ENCODE measurements around the gene HORMAD2. TPM values are rescaled to one million over a fixed set of nuclear protein-coding genes. Genes with fewer than 3 reads are reported as not detected.
A peak's percentile ranks its signal among the peaks of the same experiment; 100 is the strongest.
"Not testable (repeated sequence)": the region's sequence is repeated elsewhere in the genome, so short reads cannot be mapped to it uniquely, and the experiment has no call there.

The HORMAD2 gene
- total and polyA plus RNA-seq, 4 donors = 0.02 to 0.46 TPM; not detected in 2

DNA sequence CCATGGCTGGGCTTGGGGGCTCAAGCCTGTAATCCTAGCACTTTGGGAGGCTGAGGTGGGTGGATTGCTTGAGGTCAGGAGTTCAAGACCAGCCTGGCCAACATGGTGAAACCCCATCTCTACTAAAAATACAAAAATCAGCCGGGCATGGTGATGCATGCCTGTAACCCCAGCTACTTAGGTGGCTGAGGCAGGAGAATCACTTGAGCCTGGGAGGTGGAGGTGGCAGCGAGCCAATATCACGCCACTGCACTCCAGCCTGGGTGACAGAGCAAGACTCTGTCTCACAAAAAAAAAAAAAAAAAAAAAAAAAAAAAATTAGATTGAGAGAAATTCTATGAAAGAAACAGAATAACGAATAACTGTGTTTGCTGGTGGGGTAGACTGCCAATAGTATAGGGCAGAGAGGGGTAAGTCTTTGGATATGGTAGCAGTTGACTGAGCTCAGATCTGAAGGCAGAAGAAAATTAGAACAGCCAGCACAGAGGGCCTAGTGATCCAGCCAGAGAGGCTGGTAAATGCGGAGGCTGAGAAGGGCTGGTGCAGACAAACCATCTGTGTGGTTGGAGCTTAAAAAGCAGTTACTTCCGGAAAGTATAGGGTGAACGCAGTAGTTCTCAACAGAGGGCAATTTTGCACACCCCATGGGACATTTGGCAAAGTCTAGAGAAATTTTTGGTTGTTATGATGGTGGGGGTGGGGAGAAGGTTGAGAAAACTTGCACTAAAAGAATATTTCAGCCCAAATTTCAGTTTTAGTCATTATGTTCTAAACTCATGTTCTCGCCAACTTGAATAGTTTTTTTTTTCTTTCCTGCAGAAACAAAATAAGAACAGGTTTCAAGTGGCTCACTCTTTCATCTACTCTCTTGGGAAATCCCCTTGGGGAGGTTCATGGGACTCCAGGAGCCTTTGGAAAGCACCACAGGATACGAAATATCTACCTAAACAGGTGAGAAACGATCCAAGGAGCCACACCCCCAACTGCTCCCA is 1.6 kb upstream of the HORMAD2 start:
- peak in 2 of 3 donors; percentile 21 to 42 for DNase-seq
- WGBS, 2 donors = 56 to 77% methylated on average over 10 of the region's 10 CpGs

DNA sequence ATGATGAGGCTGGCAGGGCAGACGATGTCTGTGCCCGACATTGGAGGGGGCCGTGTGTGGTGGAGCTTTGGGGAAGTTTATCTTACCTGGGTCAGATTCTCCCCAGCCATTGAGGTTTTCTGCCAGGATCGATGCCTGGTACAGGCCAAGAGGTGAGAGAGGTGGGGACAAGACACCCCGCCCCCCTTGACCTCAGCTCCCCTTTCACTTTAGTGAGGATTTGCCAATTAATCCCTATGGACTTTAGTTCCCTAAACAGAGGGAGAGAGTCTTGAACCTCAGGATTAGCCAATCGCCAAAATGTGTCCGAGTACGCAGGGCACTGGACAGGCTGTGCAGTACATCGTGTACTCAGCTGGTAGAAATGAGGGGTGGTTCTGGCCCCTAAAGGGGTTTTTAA is 541 bp downstream of the HORMAD2 start:
- Histone ChIP-seq H3K9me3 (ENCODE audit: control insufficient read depth in 4 of 4, insufficient read depth in 3 of 4, low read length in 3 of 4) (peaks cover 0 to 3% (median 0%) of the 10 kb centered on the region in 4 donors), H3K27ac (ENCODE audit: low read depth in 1 of 2, low read length in 1 of 2) (no peak overlapping the region), H3K4me1 (ENCODE audit: control insufficient read depth in 5 of 5, insufficient read depth in 5 of 5, low read length in 5 of 5) (peaks cover 0 to 5% (median 0%) of the 10 kb centered on the region in 5 donors), H3K4me3 (no peak overlapping the region), H3K27me3 (ENCODE audit: control insufficient read depth in 3 of 3, insufficient read depth in 3 of 3, low read length in 2 of 3) (no peaks in the 10 kb centered on the region), H3K36me3 (ENCODE audit: control insufficient read depth in 4 of 4, insufficient read depth in 4 of 4, low read length in 4 of 4) (no peaks in the 10 kb centered on the region), H3K9ac (ENCODE audit: insufficient read depth in 1 of 2, low read length in 2 of 2) (no peak overlapping the region)
- DNase-seq (no peak), ATAC-seq (ENCODE audit: insufficient read depth, low FRiP score) (no peak)
- TF ChIP-seq, protein P1, sequence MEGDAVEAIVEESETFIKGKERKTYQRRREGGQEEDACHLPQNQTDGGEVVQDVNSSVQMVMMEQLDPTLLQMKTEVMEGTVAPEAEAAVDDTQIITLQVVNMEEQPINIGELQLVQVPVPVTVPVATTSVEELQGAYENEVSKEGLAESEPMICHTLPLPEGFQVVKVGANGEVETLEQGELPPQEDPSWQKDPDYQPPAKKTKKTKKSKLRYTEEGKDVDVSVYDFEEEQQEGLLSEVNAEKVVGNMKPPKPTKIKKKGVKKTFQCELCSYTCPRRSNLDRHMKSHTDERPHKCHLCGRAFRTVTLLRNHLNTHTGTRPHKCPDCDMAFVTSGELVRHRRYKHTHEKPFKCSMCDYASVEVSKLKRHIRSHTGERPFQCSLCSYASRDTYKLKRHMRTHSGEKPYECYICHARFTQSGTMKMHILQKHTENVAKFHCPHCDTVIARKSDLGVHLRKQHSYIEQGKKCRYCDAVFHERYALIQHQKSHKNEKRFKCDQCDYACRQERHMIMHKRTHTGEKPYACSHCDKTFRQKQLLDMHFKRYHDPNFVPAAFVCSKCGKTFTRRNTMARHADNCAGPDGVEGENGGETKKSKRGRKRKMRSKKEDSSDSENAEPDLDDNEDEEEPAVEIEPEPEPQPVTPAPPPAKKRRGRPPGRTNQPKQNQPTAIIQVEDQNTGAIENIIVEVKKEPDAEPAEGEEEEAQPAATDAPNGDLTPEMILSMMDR (IDR thresholded peaks at IDR 0.05; ENCODE audit: control extremely low read depth, extremely low read depth) = no peak
- WGBS, 2 donors = 85% methylated on average over 9 of the region's 9 CpGs

More for the DNA sequence above, 1.6 kb upstream of the HORMAD2 start:
- H3K27me3 ChIP-seq (ENCODE audit: control insufficient read depth in 3 of 3, insufficient read depth in 3 of 3, low read length in 2 of 3) = peaks cover 0 to 3% (median 0%) of the 10 kb centered on the region in 3 donors
- H3K27ac ChIP-seq (ENCODE audit: low read depth in 1 of 2, low read length in 1 of 2) = no peak overlapping the region
- H3K9ac ChIP-seq (ENCODE audit: insufficient read depth in 1 of 2, low read length in 2 of 2) = no peak overlapping the region
- TF ChIP-seq, protein P1 (IDR thresholded peaks at IDR 0.05; ENCODE audit: control extremely low read depth, extremely low read depth) = no peak
- H3K36me3 ChIP-seq (ENCODE audit: control insufficient read depth in 4 of 4, insufficient read depth in 4 of 4, low read length in 4 of 4) = no peaks in the 10 kb centered on the region
- peaks cover 0 to 5% (median 0%) of the 10 kb centered on the region in 5 donors for H3K4me1 ChIP-seq (ENCODE audit: control insufficient read depth in 5 of 5, insufficient read depth in 5 of 5, low read length in 5 of 5)
- no peak for ATAC-seq (ENCODE audit: insufficient read depth, low FRiP score)
- no peaks in the 10 kb centered on the region for H3K9me3 ChIP-seq (ENCODE audit: control insufficient read depth in 4 of 4, insufficient read depth in 3 of 4, low read length in 3 of 4)
- no peak overlapping the region for H3K4me3 ChIP-seq

DNA sequence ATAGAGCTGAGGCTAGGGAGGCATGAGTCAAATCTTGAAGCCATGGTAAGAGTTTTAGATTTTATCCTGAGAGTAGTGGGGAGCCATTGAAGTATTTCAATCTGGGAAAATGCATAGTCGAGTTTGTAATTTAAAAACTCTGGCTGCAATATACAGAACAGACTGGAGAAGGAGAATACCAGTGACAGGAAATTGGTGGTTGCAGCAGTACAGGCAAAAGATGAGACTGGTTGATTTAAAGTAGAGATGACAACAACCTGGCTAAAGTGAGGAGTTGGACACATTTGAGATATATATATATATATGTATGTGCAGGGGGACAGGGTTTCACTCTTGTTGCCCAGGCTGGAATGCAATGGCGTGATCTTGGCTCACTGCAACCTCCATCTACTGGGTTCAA is 6.2 kb downstream of the HORMAD2 start:
- no peak for ATAC-seq (ENCODE audit: insufficient read depth, low FRiP score)
- Histone ChIP-seq H3K27me3 (ENCODE audit: control insufficient read depth in 3 of 3, insufficient read depth in 3 of 3, low read length in 2 of 3) (no peaks in the 10 kb centered on the region), H3K27ac (ENCODE audit: low read depth in 1 of 2, low read length in 1 of 2) (no peak overlapping the region), H3K36me3 (ENCODE audit: control insufficient read depth in 4 of 4, insufficient read depth in 4 of 4, low read length in 4 of 4) (no peaks in the 10 kb centered on the region), H3K4me3 (no peak overlapping the region), H3K4me1 (ENCODE audit: control insufficient read depth in 5 of 5, insufficient read depth in 5 of 5, low read length in 5 of 5) (no peaks in the 10 kb centered on the region), H3K9me3 (ENCODE audit: control insufficient read depth in 4 of 4, insufficient read depth in 3 of 4, low read length in 3 of 4) (peaks cover 0 to 3% (median 0%) of the 10 kb centered on the region in 4 donors), H3K9ac (ENCODE audit: insufficient read depth in 1 of 2, low read length in 2 of 2) (no peak overlapping the region)
- TF ChIP-seq, protein P1 (IDR thresholded peaks at IDR 0.05; ENCODE audit: control extremely low read depth, extremely low read depth) = no peak
- no peak for DNase-seq
- 79 to 94% methylated on average over 2 of the region's 2 CpGs for WGBS, 2 donors

DNA sequence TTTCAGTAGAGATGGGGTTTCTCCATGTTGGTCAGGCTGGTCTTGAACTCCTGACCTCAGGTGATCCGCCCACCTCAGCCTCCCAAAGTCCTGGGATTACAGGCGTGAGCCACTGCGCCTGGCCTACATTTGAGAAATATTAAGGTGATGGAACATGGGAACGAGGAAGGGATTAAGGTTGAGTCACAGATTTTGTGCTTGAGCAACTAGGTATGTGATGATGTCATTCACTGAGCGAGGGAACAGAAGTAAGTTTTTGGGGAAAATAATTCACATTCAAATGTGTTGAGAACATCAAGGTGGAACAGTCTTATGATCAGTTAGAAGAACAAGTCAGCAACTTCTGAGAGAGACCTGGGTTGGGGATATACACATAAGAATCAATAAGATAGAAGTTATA is 6.8 kb downstream of the HORMAD2 start:
- not testable (repeated sequence) for DNase-seq; H3K4me1 ChIP-seq (ENCODE audit: control insufficient read depth in 5 of 5, insufficient read depth in 5 of 5, low read length in 5 of 5); ATAC-seq (ENCODE audit: insufficient read depth, low FRiP score); H3K27ac ChIP-seq (ENCODE audit: low read depth in 1 of 2, low read length in 1 of 2); H3K9ac ChIP-seq (ENCODE audit: insufficient read depth in 1 of 2, low read length in 2 of 2); H3K36me3 ChIP-seq (ENCODE audit: control insufficient read depth in 4 of 4, insufficient read depth in 4 of 4, low read length in 4 of 4); H3K4me3 ChIP-seq; H3K27me3 ChIP-seq (ENCODE audit: control insufficient read depth in 3 of 3, insufficient read depth in 3 of 3, low read length in 2 of 3); H3K9me3 ChIP-seq (ENCODE audit: control insufficient read depth in 4 of 4, insufficient read depth in 3 of 4, low read length in 3 of 4)
- 74 to 81% methylated on average over 5 of the region's 5 CpGs for WGBS, 2 donors
